ENCODE measurements around the gene STXBP4. TPM values are rescaled to one million over a fixed set of nuclear protein-coding genes. Genes with fewer than 3 reads are reported as not detected.

The STXBP4 gene, protein sequence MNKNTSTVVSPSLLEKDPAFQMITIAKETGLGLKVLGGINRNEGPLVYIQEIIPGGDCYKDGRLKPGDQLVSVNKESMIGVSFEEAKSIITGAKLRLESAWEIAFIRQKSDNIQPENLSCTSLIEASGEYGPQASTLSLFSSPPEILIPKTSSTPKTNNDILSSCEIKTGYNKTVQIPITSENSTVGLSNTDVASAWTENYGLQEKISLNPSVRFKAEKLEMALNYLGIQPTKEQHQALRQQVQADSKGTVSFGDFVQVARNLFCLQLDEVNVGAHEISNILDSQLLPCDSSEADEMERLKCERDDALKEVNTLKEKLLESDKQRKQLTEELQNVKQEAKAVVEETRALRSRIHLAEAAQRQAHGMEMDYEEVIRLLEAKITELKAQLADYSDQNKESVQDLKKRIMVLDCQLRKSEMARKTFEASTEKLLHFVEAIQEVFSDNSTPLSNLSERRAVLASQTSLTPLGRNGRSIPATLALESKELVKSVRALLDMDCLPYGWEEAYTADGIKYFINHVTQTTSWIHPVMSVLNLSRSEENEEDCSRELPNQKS
- 7.4 and 7.6 TPM in 2 replicates for total RNA-seq

DNA sequence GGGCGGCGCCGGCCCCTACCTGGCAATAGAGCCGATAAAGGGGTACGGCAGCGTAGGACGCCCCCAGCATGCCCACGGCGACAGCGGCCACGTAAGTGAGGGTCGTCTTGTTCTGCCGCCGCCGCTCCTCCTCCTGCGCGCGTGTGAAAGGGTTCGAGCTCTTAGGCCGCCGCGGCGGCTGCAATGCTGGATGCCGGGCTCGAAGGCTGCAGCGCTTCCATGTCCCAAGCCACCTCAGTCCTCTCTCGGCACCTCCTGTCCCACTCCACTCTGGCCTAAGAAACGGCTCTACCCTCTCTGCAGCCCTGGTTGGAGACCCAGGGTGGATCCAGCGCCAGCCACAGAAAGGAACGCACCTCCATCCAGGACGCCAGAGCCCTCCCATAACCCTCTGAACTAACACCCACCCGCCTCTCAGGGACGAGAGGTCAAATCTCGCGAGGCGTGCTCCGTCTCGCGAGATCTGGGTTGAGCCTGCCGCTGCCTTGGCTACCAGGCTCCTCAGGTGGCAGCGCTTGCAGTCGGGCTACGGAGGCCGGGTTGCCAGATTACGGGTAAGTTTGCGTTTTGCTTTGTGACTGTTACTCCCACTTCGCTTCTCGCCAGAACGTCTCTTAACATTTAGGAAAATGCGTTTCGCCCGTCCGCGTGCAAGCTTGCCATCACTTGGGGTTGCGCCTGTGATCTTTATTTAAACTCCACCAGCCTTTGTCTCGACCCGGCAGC lies at the start of gene STXBP4, which contains the start of gene COX11:
STXBP4 (plus strand) TSS at position 504 of the 726 bp plus-strand sequence. CDS start 17,455 bp downstream, outside the sequence.
COX11 (minus strand) TSS at position 393 of the 726 bp plus-strand sequence; CDS start at position 385, 8 bp downstream.
- Mint-ChIP-seq H3K27me3 (ENCODE audit: low read depth) (no peaks in the 10 kb centered on the region), H3K9me3 (no peaks in the 10 kb centered on the region), H3K4me1 (ENCODE audit: low read depth) (peaks cover 31% of the 10 kb centered on the region), H3K36me3 (ENCODE audit: low read depth) (peaks cover 21% of the 10 kb centered on the region), H3K27ac (no peak within 1 kb of the TSS), H3K4me3 (ENCODE audit: low read depth) (no peak within 1 kb of the TSS)
- intact Hi-C loops (cut with micrococcal nuclease), result loop anchor here (2.0 to 5.0 kb wide), 2 partner anchors 268 to 379 kb away; no protein-coding TSS in a partner anchor
- peak; percentile 93 for DNase-seq (ENCODE audit: low spot score)

DNA sequence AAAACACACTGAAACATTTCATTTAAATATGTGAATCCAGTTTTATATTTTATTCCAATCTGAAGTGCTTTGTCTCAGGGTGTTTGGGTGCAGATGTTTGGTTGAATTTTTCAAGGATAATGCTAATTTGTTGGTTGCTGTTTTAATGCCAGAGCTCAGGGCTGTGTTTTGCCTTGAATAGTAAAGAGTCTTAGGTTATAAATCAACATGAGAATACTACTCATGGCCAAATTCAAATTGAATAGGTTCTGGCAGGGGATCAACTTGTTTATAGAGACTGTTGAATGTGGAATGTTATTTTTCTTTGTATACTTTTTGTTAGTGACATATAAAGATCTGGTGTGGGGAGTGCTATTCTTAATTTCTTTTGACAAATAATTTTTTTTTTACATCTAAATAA lies 49.1 kb upstream of the STXBP4 start:
- no peaks in the 10 kb centered on the region for H3K27me3 Mint-ChIP-seq (ENCODE audit: low read depth)
- H3K36me3 Mint-ChIP-seq (ENCODE audit: low read depth), result no peaks in the 10 kb centered on the region
- H3K9me3 Mint-ChIP-seq, result peaks cover 11% of the 10 kb centered on the region
- no peaks in the 10 kb centered on the region for H3K4me1 Mint-ChIP-seq (ENCODE audit: low read depth)
- H3K27ac Mint-ChIP-seq, result no peak overlapping the region
- no peak overlapping the region for H3K4me3 Mint-ChIP-seq (ENCODE audit: low read depth)
- intact Hi-C loops (cut with micrococcal nuclease), result no loop called here
- no peak for DNase-seq (ENCODE audit: low spot score)

DNA sequence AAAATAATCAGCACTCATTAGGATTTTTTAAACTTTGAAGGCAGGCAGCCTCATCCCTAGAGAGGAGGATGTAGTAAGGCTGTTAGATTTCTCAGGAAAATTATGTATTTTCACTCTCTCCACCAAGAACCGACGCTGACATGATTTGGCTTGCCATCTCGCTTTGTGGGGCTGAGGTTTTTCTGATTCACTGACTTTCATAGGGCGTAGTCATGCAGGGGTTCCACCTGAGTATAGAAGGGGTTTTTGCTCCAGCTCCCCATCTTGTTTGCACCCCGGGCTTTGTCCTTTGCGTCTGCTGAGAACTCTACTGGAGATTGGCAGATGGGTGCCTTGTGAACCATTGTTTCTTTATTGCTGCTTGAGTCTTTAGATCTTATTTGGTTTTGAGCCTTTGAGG lies 47.7 kb upstream of the STXBP4 start:
- no peak for DNase-seq (ENCODE audit: low spot score)
- peaks cover 11% of the 10 kb centered on the region for H3K9me3 Mint-ChIP-seq
- intact Hi-C loops (cut with micrococcal nuclease), result no loop called here
- H3K27me3 Mint-ChIP-seq (ENCODE audit: low read depth), result no peaks in the 10 kb centered on the region
- H3K36me3 Mint-ChIP-seq (ENCODE audit: low read depth), result no peaks in the 10 kb centered on the region
- no peak overlapping the region for H3K4me3 Mint-ChIP-seq (ENCODE audit: low read depth)
- H3K27ac Mint-ChIP-seq, result no peak overlapping the region
- H3K4me1 Mint-ChIP-seq (ENCODE audit: low read depth), result no peaks in the 10 kb centered on the region

DNA sequence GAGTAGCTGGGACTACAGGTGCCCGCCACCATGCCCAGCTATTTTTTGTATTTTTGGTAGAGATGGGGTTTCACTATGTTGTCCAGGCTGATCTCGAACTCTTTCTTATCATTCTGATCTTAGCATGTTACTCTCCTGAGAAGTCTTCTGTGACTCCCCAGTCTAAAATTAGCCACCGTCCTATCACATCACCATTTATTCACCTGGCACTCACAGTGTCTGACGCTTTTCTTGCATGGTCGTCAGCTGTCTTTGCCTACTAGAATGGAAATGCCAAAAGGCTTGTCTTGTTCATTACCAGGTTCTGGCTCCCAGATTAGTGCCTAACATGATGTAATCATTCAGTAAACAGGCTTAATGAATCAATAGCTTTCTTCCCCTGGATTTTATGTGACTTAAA lies 44.2 kb upstream of the STXBP4 start:
- Mint-ChIP-seq H3K4me3 (ENCODE audit: low read depth) (no peak overlapping the region), H3K27me3 (ENCODE audit: low read depth) (peaks cover 6% of the 10 kb centered on the region), H3K36me3 (ENCODE audit: low read depth) (no peaks in the 10 kb centered on the region), H3K27ac (no peak overlapping the region), H3K4me1 (ENCODE audit: low read depth) (no peaks in the 10 kb centered on the region), H3K9me3 (no peaks in the 10 kb centered on the region)
- intact Hi-C loops (cut with micrococcal nuclease), result no loop called here
- DNase-seq (ENCODE audit: low spot score), result no peak

DNA sequence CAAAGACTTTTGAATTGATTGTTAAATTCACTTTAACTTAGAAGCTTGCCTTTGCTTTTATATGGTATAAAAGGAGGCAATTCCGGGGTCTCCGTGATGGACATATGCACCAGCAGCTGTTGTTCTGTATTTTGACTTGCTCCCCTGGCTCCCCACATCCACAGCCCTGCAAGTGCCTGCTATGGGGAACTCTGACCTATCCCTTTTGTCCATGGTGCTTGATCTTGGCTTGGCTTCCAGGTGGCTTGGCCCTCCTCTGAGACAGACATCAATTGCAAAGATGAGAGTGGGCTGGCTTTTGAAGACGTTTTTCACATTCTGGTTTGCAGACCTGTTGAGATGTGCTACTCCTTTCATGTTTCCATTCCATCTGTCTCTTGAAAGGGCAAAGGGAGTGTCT lies 41.0 kb upstream of the STXBP4 start:
- peaks cover 6% of the 10 kb centered on the region for H3K27me3 Mint-ChIP-seq (ENCODE audit: low read depth)
- H3K4me3 Mint-ChIP-seq (ENCODE audit: low read depth), result no peak overlapping the region
- H3K9me3 Mint-ChIP-seq, result no peaks in the 10 kb centered on the region
- intact Hi-C loops (cut with micrococcal nuclease), result no loop called here
- no peaks in the 10 kb centered on the region for H3K36me3 Mint-ChIP-seq (ENCODE audit: low read depth)
- no peak for DNase-seq (ENCODE audit: low spot score)
- H3K4me1 Mint-ChIP-seq (ENCODE audit: low read depth), result no peaks in the 10 kb centered on the region
- H3K27ac Mint-ChIP-seq, result no peak overlapping the region

DNA sequence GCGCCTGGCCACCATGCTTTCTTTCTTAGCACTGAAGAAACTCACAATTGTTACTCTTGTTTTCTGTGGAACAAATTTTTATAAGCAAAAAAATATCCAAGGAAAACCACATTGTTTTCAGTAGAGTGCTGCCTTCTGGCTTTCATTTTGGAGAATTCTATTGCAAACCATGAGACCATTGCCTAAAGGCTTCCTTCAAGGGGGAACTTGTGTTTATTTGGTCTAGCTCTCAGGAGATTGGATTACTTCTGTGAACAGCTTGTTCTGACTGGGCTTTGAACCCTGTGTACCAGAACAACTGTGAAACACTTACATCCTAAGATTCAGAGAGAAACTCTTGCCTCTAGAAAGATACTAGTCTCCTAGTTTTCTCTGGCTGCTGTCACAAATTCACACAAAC lies 35.9 kb upstream of the STXBP4 start:
- no peak for DNase-seq (ENCODE audit: low spot score)
- intact Hi-C loops (cut with micrococcal nuclease), result no loop called here
- no peaks in the 10 kb centered on the region for H3K36me3 Mint-ChIP-seq (ENCODE audit: low read depth)
- H3K4me1 Mint-ChIP-seq (ENCODE audit: low read depth), result no peaks in the 10 kb centered on the region
- H3K4me3 Mint-ChIP-seq (ENCODE audit: low read depth), result no peak overlapping the region
- no peaks in the 10 kb centered on the region for H3K9me3 Mint-ChIP-seq
- H3K27me3 Mint-ChIP-seq (ENCODE audit: low read depth), result no peaks in the 10 kb centered on the region
- H3K27ac Mint-ChIP-seq, result no peak overlapping the region

DNA sequence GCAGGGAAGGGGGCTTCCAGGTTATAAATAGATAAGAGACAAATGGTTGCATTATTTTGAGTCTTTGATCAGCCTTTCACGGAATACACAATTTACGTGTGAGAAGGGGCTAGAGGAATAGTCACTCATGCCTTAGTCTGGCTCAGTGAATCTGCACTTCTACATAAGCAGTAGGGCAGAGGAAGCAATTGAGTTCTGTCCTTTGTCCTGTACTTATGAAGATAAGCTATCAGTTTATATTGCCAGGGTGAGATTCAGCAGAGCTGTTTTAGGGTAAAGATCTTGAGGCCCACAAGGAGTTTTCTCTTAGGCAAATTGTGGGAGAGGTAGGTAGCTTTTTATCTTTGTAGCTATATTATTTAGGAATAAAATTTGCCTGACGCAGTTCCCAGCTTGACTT lies 34.6 kb upstream of the STXBP4 start:
- no peak for DNase-seq (ENCODE audit: low spot score)
- Mint-ChIP-seq H3K9me3 (no peaks in the 10 kb centered on the region), H3K4me1 (ENCODE audit: low read depth) (no peaks in the 10 kb centered on the region), H3K27me3 (ENCODE audit: low read depth) (no peaks in the 10 kb centered on the region), H3K4me3 (ENCODE audit: low read depth) (no peak overlapping the region), H3K27ac (no peak overlapping the region), H3K36me3 (ENCODE audit: low read depth) (no peaks in the 10 kb centered on the region)
- intact Hi-C loops (cut with micrococcal nuclease), result no loop called here

DNA sequence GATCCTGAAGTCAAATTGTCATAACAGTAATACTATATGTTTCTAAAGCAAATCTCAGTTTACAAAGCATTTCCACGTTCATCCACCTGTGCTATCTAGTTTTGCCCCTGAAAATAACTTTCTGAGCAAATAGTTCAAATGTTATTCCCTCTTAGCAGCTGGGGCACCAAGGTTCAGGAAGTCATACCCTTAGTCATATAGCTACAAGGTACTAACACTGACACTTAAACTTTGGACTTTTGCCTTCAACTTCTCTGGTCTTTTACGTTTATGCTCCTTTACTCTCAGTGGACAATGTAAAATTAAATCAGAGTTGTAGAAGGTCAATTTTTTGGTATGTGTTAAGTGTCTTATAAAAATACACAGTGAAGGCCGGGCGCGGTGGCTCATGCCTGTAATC lies 33.1 kb upstream of the STXBP4 start:
- no peaks in the 10 kb centered on the region for H3K4me1 Mint-ChIP-seq (ENCODE audit: low read depth)
- H3K36me3 Mint-ChIP-seq (ENCODE audit: low read depth), result no peaks in the 10 kb centered on the region
- H3K9me3 Mint-ChIP-seq, result no peaks in the 10 kb centered on the region
- H3K27me3 Mint-ChIP-seq (ENCODE audit: low read depth), result no peaks in the 10 kb centered on the region
- no peak overlapping the region for H3K27ac Mint-ChIP-seq
- no peak for DNase-seq (ENCODE audit: low spot score)
- intact Hi-C loops (cut with micrococcal nuclease), result no loop called here
- no peak overlapping the region for H3K4me3 Mint-ChIP-seq (ENCODE audit: low read depth)

DNA sequence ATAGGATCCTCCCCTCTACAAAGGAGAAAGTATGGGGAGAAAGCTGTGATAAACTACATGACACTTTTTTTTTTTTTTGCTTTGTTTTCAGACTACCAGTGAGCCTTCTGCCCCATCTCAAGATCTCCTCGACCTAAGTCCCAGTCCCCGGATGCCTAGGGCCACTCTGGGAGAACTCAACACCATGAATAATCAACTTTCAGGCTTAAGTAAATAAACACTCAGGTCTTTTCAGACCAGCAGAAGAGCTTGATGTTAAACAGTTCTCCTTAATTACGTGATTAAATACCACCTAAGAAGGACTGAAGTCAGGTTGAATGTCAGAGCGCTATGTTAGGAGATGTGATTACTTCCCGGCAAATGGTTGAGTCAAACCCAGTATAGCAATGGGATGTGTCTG lies 31.5 kb upstream of the STXBP4 start:
- no peaks in the 10 kb centered on the region for H3K36me3 Mint-ChIP-seq (ENCODE audit: low read depth)
- H3K27me3 Mint-ChIP-seq (ENCODE audit: low read depth), result no peaks in the 10 kb centered on the region
- no peak overlapping the region for H3K27ac Mint-ChIP-seq
- intact Hi-C loops (cut with micrococcal nuclease), result no loop called here
- no peak for DNase-seq (ENCODE audit: low spot score)
- no peaks in the 10 kb centered on the region for H3K4me1 Mint-ChIP-seq (ENCODE audit: low read depth)
- H3K9me3 Mint-ChIP-seq, result no peaks in the 10 kb centered on the region
- H3K4me3 Mint-ChIP-seq (ENCODE audit: low read depth), result no peak overlapping the region

DNA sequence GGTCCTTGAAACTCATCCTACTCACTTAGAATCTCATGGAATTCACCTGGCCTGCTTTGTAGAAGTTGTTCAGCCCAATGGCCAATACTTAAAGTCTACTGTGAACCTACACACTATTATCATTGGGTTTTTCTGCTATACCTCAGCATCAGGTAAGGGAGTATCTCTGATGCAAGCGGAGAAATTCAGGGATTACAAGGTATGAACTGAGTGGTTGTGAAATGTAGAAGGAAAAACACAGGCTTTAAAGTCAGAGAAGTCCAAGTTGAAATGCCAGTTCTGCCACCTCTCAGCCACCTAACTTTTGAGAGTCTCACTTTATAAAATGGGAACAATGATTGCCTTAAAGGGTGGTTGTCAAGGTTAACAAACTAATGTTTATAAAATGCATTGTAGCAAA lies 31.1 kb upstream of the STXBP4 start:
- no peak overlapping the region for H3K4me3 Mint-ChIP-seq (ENCODE audit: low read depth)
- no peak overlapping the region for H3K27ac Mint-ChIP-seq
- intact Hi-C loops (cut with micrococcal nuclease), result no loop called here
- no peaks in the 10 kb centered on the region for H3K27me3 Mint-ChIP-seq (ENCODE audit: low read depth)
- H3K4me1 Mint-ChIP-seq (ENCODE audit: low read depth), result no peaks in the 10 kb centered on the region
- H3K9me3 Mint-ChIP-seq, result no peaks in the 10 kb centered on the region
- DNase-seq (ENCODE audit: low spot score), result no peak
- no peaks in the 10 kb centered on the region for H3K36me3 Mint-ChIP-seq (ENCODE audit: low read depth)

DNA sequence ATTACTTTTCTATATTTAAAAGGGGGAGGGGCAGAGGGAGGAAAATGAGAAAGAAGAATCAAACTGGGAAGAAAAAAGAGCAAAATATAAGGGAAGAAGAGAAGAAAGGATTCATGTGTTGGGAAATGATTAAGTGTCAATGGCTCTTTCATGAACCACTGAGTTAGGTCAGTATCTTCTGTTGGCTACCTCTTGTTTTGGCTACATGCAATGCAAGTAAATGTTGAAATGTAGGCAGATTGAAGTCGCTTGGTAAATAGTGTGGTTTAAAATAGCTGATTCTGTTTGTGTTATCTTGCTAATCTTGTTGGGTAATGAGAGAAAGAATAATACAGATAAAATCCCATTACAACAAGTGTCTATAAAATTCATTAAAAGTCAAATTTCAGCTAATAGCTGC lies 27.3 kb upstream of the STXBP4 start:
- DNase-seq (ENCODE audit: low spot score), result no peak
- intact Hi-C loops (cut with micrococcal nuclease), result no loop called here
- no peaks in the 10 kb centered on the region for H3K9me3 Mint-ChIP-seq
- no peak overlapping the region for H3K4me3 Mint-ChIP-seq (ENCODE audit: low read depth)
- H3K4me1 Mint-ChIP-seq (ENCODE audit: low read depth), result peaks cover 17% of the 10 kb centered on the region
- H3K27me3 Mint-ChIP-seq (ENCODE audit: low read depth), result no peaks in the 10 kb centered on the region
- H3K27ac Mint-ChIP-seq, result no peak overlapping the region
- no peaks in the 10 kb centered on the region for H3K36me3 Mint-ChIP-seq (ENCODE audit: low read depth)

DNA sequence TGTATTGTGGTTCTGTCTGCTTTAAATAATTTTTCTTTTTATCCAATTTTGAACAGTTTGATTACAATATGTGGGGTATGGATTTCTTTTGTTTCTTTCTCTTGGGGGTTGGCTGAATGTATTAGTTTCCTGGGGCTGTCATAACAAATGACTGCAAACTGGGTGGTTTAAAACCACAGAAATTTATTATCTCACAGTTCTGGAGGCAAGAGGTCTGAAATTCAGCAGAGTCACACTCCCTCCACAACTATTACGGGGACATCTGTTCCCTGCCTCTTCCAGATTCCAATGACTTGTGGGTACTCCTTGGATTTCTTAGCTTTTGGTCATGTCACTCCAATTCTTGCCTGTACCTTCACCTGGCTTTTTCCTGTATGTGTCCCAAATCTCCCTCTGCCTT lies 23.8 kb upstream of the STXBP4 start:
- Mint-ChIP-seq H3K4me1 (ENCODE audit: low read depth) (peaks cover 35% of the 10 kb centered on the region), H3K27ac (no peak overlapping the region), H3K27me3 (ENCODE audit: low read depth) (no peaks in the 10 kb centered on the region), H3K36me3 (ENCODE audit: low read depth) (no peaks in the 10 kb centered on the region), H3K9me3 (no peaks in the 10 kb centered on the region), H3K4me3 (ENCODE audit: low read depth) (no peak overlapping the region)
- DNase-seq (ENCODE audit: low spot score), result no peak
- intact Hi-C loops (cut with micrococcal nuclease), result no loop called here

DNA sequence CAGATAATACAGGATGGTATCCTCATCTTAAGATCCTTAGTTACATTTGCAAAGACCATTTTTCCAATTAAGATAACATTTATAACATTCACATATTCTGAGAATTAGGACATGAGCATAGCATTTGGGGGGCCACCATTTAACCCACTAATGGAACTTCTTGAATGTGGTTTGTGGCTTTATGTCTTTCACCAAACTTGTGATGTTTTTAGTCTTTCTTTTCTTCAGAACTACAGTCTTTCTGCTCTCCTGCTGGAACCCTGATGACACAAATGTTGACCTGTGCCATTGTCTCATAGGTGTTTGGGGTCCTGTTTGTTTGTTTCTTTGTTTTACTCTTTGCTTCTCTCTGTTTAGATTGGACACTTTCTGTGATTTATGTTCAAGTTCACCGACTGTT lies 23.3 kb upstream of the STXBP4 start:
- intact Hi-C loops (cut with micrococcal nuclease), result no loop called here
- no peaks in the 10 kb centered on the region for H3K27me3 Mint-ChIP-seq (ENCODE audit: low read depth)
- H3K27ac Mint-ChIP-seq, result no peak overlapping the region
- peaks cover 35% of the 10 kb centered on the region for H3K4me1 Mint-ChIP-seq (ENCODE audit: low read depth)
- no peaks in the 10 kb centered on the region for H3K9me3 Mint-ChIP-seq
- H3K36me3 Mint-ChIP-seq (ENCODE audit: low read depth), result no peaks in the 10 kb centered on the region
- H3K4me3 Mint-ChIP-seq (ENCODE audit: low read depth), result no peak overlapping the region
- no peak for DNase-seq (ENCODE audit: low spot score)
